Activated CD4-positive, alpha-beta T cell treated with anti-CD3 and anti-CD28 coated beads, Interleukin-2, amount 50 U/mL, for 1 hour (primary cell): ENCODE data around the gene SNRPD2.
A peak's percentile ranks its signal among the peaks of the same experiment; 100 is the strongest.
"Not testable (repeated sequence)": the region's sequence is repeated elsewhere in the genome, so short reads cannot be mapped to it uniquely, and the experiment has no call there.

ENCODE experiments used
- DNase-seq: peaks from one replicate; pipeline ENCODE4 v3.0.0-alpha.2; 2020

Gene SNRPD2

GRCh38 chr19:45691516-45692186 is at the start of gene SNRPD2:
SNRPD2 (minus strand) TSS chr19:45691953; CDS start chr19:45691888, 65 bp downstream.
- peak; percentile 87 for DNase-seq

- DNase-seq = no peak
These were observed 48.0 kb upstream of the SNRPD2 start for GRCh38 chr19:45739498-45740439.

GRCh38 chr19:45733160-45733810 is 41.5 kb upstream of the SNRPD2 start, which contains the start of gene MEIOSIN:
MEIOSIN (plus strand) TSS chr19:45733439; CDS start chr19:45735377, 1,938 bp downstream.
- no peak for DNase-seq

GRCh38 chr19:45730368-45731288 is 38.9 kb upstream of the SNRPD2 start, which contains the start of gene FBXO46:
FBXO46 (minus strand) TSS chr19:45730896; CDS start chr19:45713495, 17,401 bp downstream.
- peak; percentile 92 for DNase-seq

GRCh38 chr19:45729800-45730290 is 38.1 kb upstream of the SNRPD2 start:
- DNase-seq = no peak

- DNase-seq = not testable (repeated sequence)
These were observed 36.9 kb upstream of the SNRPD2 start for GRCh38 chr19:45728683-45729082.

- not testable (repeated sequence) for DNase-seq
These were observed 28.3 kb upstream of the SNRPD2 start for GRCh38 chr19:45720065-45720464.

GRCh38 chr19:45717983-45718650 is 26.4 kb upstream of the SNRPD2 start:
- no peak for DNase-seq

GRCh38 chr19:45717131-45717982 is 25.6 kb upstream of the SNRPD2 start:
- DNase-seq = peak; percentile 96

- peak; percentile 11 for DNase-seq
These were observed 24.8 kb upstream of the SNRPD2 start for GRCh38 chr19:45716359-45717130.

GRCh38 chr19:45715139-45715538 is 23.4 kb upstream of the SNRPD2 start:
- no peak for DNase-seq

- DNase-seq = no peak
These were observed 21.4 kb upstream of the SNRPD2 start for GRCh38 chr19:45713141-45713540.

GRCh38 chr19:45712699-45713067 is 20.9 kb upstream of the SNRPD2 start:
- DNase-seq = no peak

GRCh38 chr19:45711851-45712698 is 20.3 kb upstream of the SNRPD2 start:
- no peak for DNase-seq

GRCh38 chr19:45710356-45711130 is 18.8 kb upstream of the SNRPD2 start:
- no peak for DNase-seq

GRCh38 chr19:45705710-45706415 is 14.1 kb upstream of the SNRPD2 start:
- no peak for DNase-seq

GRCh38 chr19:45705115-45705514 is 13.4 kb upstream of the SNRPD2 start:
- DNase-seq = no peak
